Esophagus muscularis mucosa (tissue), 4 donors: ENCODE results near the gene TPPP. TPM values are rescaled to one million over a fixed set of nuclear protein-coding genes. Genes with fewer than 3 reads are reported as not detected.

Source experiments
- DNase-seq: peaks from one replicate; pipeline ENCODE4 v3.0.0-alpha.2; 2017; ENCODE audit errors: extremely low spot score
- H3K27ac ChIP-seq, 4 donors: fragments of 200-600 bp; sonication (generic); replicated peaks in 1 of 4; 1 replicate in 3 of 4; 2 replicates in 1 of 4; pipeline ENCODE4 v1.5.1; 2016 to 2019; ENCODE audit warnings: mild to moderate bottlenecking in 1 of 4
- H3K27me3 ChIP-seq, 4 donors: fragments of 200-600 bp; sonication (generic); one replicate each; pipeline versions ENCODE4 v1.5.1 to v1.6.0; 2016 to 2019
- H3K36me3 ChIP-seq, 4 donors: fragments of 200-600 bp; sonication (generic); one replicate each; pipeline ENCODE4 v1.5.1; 2016 to 2019
- H3K4me1 ChIP-seq, 4 donors: fragments of 200-600 bp; sonication (generic); one replicate each; pipeline ENCODE4 v1.5.1; 2016 to 2019
- H3K4me3 ChIP-seq, 4 donors: fragments of 200-600 bp; sonication (generic); 1 replicate in 2 of 4; 2 replicates in 2 of 4; pipeline ENCODE4 v1.5.1; 2016 to 2019; ENCODE audit warnings: mild to moderate bottlenecking in 4 of 4, moderate library complexity in 1 of 4
- H3K9me3 ChIP-seq, 4 donors: fragments of 200-600 bp; sonication (generic); 1 replicate in 3 of 4; 2 replicates in 1 of 4; pipeline ENCODE4 v1.5.1; 2016 to 2019
- EP300 ChIP-seq: sonication (generic); formaldehyde crosslinking; IDR thresholded peaks from one replicate; pipeline ENCODE4 v1.6.1; 2017; ENCODE audit warnings: antibody characterized with exemption
- POLR2A ChIP-seq: fragments of 450-650 bp; IDR thresholded peaks from one replicate; pipeline ENCODE4 v1.6.1; 2017; ENCODE audit warnings: antibody characterized with exemption, moderate library complexity, mild to moderate bottlenecking, low read depth
- POLR2AphosphoS5 ChIP-seq, 2 donors: sonication (generic); formaldehyde crosslinking; IDR thresholded peaks; one replicate each; pipeline ENCODE4 v1.6.1; 2017; ENCODE audit warnings: antibody characterized with exemption in 2 of 2
- WGBS: methylation state at CpG from one replicate; pipeline ENCODE4 v1.1.5; 2018; 5-methylcytosine and 5-hydroxymethylcytosine counted together
- intact Hi-C: fragments of 100-400 bp; cut with DNase I; formaldehyde crosslinking; loops from one replicate; pipeline ENCODE4 v1.15.1; 2023
- total RNA-seq, 4 donors: library from RNA; depleted of rRNA; stranded (reverse); fragments of >200 nt; gene quantifications; one replicate each; pipeline versions ENCODE4 v1.1.0 to v1.2.1, GENCODE V29; 2016
- TF ChIP-seq, protein P1 (sequence below), 3 experiments: fragments of 200-600 bp in 2 of 3; fragments of 450-650 bp in 1 of 3; sonication (generic) in 2 of 3; IDR thresholded peaks; one replicate each; pipeline ENCODE4 v1.5.1; 2017 to 2019; ENCODE audit warnings: antibody characterized with exemption in 3 of 3, mild to moderate bottlenecking in 2 of 3, moderate library complexity in 1 of 3

TPPP gene
- total RNA-seq, 4 donors from 2014 or later: 19.5 to 45.7 (median 34.5) TPM

DNA sequence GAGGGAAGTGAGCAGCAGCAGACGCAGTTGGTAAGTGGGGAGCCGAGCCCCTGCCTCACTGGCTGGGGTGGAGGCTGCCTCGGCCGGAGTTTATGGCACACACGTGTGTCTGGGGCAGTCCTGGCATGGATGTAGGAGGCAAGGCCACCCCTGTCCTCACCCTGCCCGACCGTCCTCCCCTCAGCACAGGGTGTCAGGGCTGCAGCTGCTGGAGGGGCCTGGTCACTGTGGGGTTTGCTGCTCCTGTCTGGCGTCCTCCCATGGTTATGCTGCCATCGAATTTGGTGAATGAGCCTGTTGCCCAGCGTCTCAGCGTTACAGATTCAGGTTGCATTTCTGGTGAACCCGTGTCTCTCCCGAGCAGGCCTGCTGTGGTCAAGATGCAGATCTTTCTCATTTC, 48.6 kb downstream of the TPPP start:
- peaks cover 0 to 64% (median 40%) of the 10 kb centered on the region in 4 donors for H3K36me3 ChIP-seq
- no peak overlapping the region for H3K4me3 ChIP-seq
- H3K4me1 ChIP-seq: no peaks in the 10 kb centered on the region
- TF ChIP-seq POLR2A (no peak), EP300 (no peak), POLR2AphosphoS5 (IDR thresholded peaks at IDR 0.05) (no peak)
- TF ChIP-seq, protein P1, sequence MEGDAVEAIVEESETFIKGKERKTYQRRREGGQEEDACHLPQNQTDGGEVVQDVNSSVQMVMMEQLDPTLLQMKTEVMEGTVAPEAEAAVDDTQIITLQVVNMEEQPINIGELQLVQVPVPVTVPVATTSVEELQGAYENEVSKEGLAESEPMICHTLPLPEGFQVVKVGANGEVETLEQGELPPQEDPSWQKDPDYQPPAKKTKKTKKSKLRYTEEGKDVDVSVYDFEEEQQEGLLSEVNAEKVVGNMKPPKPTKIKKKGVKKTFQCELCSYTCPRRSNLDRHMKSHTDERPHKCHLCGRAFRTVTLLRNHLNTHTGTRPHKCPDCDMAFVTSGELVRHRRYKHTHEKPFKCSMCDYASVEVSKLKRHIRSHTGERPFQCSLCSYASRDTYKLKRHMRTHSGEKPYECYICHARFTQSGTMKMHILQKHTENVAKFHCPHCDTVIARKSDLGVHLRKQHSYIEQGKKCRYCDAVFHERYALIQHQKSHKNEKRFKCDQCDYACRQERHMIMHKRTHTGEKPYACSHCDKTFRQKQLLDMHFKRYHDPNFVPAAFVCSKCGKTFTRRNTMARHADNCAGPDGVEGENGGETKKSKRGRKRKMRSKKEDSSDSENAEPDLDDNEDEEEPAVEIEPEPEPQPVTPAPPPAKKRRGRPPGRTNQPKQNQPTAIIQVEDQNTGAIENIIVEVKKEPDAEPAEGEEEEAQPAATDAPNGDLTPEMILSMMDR (IDR thresholded peaks at IDR 0.05): no peak
- 93% methylated on average over 9 of the region's 13 CpGs for WGBS
- intact Hi-C loops: no loop called here
- H3K9me3 ChIP-seq: no peaks in the 10 kb centered on the region
- H3K27me3 ChIP-seq: no peaks in the 10 kb centered on the region
- no peak for DNase-seq
- no peak overlapping the region for H3K27ac ChIP-seq

DNA sequence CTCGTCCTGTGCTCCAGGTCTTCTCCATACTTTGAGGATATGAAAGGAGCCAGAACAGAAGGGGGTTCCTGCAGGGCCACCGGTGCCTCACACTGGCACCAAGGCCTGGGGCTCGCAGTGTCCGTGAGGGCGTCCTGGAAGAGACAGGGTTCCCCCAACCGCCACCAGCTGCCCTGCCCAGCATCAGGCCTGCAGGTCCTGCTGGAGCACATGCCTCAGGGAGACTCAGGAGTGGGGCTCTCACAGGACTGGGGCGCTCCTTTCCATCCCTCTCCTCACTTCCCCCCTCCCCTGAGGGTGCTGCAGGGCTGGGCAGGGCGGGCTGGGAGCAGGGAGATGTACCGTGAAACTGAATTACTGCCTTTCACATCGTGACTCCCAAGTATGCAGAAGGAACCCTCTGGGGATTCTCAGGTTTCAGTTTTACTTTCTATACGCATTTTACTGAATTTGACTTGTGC, 49.3 kb downstream of the TPPP start:
- Histone ChIP-seq H3K36me3 (peaks cover 0 to 71% (median 46%) of the 10 kb centered on the region in 4 donors), H3K9me3 (no peaks in the 10 kb centered on the region), H3K4me3 (no peak overlapping the region), H3K27me3 (no peaks in the 10 kb centered on the region), H3K27ac (no peak overlapping the region), H3K4me1 (no peaks in the 10 kb centered on the region)
- TF ChIP-seq POLR2A (no peak), POLR2AphosphoS5 (IDR thresholded peaks at IDR 0.05) (no peak), EP300 (no peak)
- TF ChIP-seq, protein P1 (IDR thresholded peaks at IDR 0.05): no peak
- 84% methylated on average over 5 of the region's 11 CpGs for WGBS
- intact Hi-C loops: no loop called here
- DNase-seq: no peak

DNA sequence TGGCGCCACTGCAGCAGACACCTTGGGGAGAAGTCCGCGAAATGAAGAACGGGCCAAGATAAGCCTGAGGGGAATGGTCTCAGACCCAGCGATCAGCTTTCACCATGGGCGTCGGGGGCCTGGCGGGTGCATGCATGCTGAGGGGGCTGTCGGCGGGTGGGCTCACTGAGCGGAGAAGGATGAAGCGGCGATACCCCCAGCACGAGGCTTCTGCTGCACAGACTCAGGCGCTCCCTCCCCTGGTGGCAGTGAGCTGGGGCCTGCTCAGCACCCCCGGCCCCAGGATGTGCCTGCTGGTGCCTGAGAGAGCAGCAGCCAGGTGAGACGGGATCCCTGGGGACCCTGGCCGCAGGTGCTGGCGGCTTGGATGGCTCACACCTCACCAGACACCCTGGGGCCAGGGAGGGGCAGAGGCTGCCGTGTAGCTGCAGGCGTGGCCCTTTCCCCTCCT, 49.8 kb downstream of the TPPP start:
- Histone ChIP-seq H3K27me3 (no peaks in the 10 kb centered on the region), H3K36me3 (peaks cover 0 to 75% (median 49%) of the 10 kb centered on the region in 4 donors), H3K9me3 (no peaks in the 10 kb centered on the region), H3K27ac (no peak overlapping the region), H3K4me3 (no peak overlapping the region), H3K4me1 (no peaks in the 10 kb centered on the region)
- intact Hi-C loops: no loop called here
- 95% methylated on average over 19 of the region's 21 CpGs for WGBS
- TF ChIP-seq EP300 (no peak), POLR2A (no peak), POLR2AphosphoS5 (IDR thresholded peaks at IDR 0.05) (no peak)
- TF ChIP-seq, protein P1 (IDR thresholded peaks at IDR 0.05): no peak
- no peak for DNase-seq

DNA sequence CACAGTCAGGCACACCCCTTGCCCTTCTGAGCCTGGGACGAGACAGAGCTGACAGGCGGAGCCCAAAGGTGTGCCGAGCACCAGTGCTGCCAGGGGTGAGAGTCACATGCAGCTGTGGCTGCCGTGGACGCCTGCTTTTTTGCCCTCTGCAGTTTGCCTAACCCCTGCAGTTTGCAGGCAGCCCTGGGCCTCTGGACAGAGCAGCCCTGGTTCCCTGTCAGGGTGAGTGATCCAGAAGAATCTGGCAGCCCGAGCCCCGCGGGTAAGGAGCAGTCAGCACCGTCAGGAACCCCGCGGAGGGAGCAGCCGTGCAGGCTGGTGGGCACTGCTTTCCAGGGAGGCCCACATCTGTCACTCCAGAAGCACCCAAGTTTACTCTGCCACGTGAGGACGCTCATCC, 50.7 kb downstream of the TPPP start:
- H3K36me3 ChIP-seq: peaks cover 0 to 81% (median 56%) of the 10 kb centered on the region in 4 donors
- DNase-seq: no peak
- 96% methylated on average over 5 of the region's 14 CpGs for WGBS

More for the DNA sequence above, 50.7 kb downstream of the TPPP start:
- no peaks in the 10 kb centered on the region for H3K9me3 ChIP-seq
- no peaks in the 10 kb centered on the region for H3K4me1 ChIP-seq
- H3K27ac ChIP-seq: no peak overlapping the region
- no peaks in the 10 kb centered on the region for H3K27me3 ChIP-seq
- TF ChIP-seq EP300: no peak
- TF ChIP-seq POLR2AphosphoS5 (IDR thresholded peaks at IDR 0.05): no peak
- TF ChIP-seq, protein P1 (IDR thresholded peaks at IDR 0.05): no peak
- no peak for TF ChIP-seq POLR2A
- intact Hi-C loops: no loop called here
- no peak overlapping the region for H3K4me3 ChIP-seq
